Tibial nerve (tissue), 4 donors: ENCODE results near the gene CFAP20. TPM values are rescaled to one million over a fixed set of nuclear protein-coding genes. Genes with fewer than 3 reads are reported as not detected.

Experiments
- DNase-seq, 2 donors: peaks; one replicate each; pipeline ENCODE4 v3.0.0-alpha.2; 2019; ENCODE audit warnings: low spot score in 2 of 2
- H3K27ac ChIP-seq, 4 donors: fragments of 200-600 bp; sonication (generic) in 3 of 4; one replicate each; pipeline ENCODE4 v1.5.1; 2017 to 2019; ENCODE audit warnings: mild to moderate bottlenecking in 1 of 4
- H3K27me3 ChIP-seq, 2 donors: fragments of 200-600 bp; sonication (generic) in 1 of 2; one replicate each; pipeline versions ENCODE4 v1.5.1 to v1.6.0; 2017 to 2019
- H3K36me3 ChIP-seq, 3 donors: fragments of 200-600 bp; sonication (generic); one replicate each; pipeline ENCODE4 v1.5.1; 2018 to 2019
- H3K4me1 ChIP-seq, 4 donors: fragments of 200-600 bp; sonication (generic) in 3 of 4; one replicate each; pipeline ENCODE4 v1.5.1; 2017 to 2019
- H3K4me3 ChIP-seq, 4 donors: fragments of 200-600 bp; sonication (generic) in 3 of 4; one replicate each; pipeline ENCODE4 v1.5.1; 2017 to 2019; ENCODE audit warnings: mild to moderate bottlenecking in 1 of 4, moderate library complexity in 1 of 4
- H3K9me3 ChIP-seq, 4 donors: fragments of 200-600 bp; sonication (generic) in 3 of 4; one replicate each; pipeline ENCODE4 v1.5.1; 2017 to 2019
- CTCF ChIP-seq, 5 experiments: fragments of 200-600 bp in 3 of 5; fragments of 450-650 bp in 2 of 5; sonication (generic) in 3 of 5; IDR thresholded peaks; one replicate each; pipeline ENCODE4 v1.5.1; 2016 to 2019; ENCODE audit warnings: antibody characterized with exemption in 5 of 5, mild to moderate bottlenecking in 3 of 5, moderate library complexity in 2 of 5
- EP300 ChIP-seq, 2 donors: sonication (generic); formaldehyde crosslinking; IDR thresholded peaks; one replicate each; pipeline ENCODE4 v1.6.1; 2017; ENCODE audit warnings: antibody characterized with exemption in 2 of 2, mild to moderate bottlenecking in 1 of 2
- POLR2A ChIP-seq, 2 donors: fragments of 450-650 bp; IDR thresholded peaks; one replicate each; pipeline ENCODE4 v1.6.1; 2017; ENCODE audit warnings: antibody characterized with exemption in 2 of 2, mild to moderate bottlenecking in 2 of 2, moderate library complexity in 2 of 2
- WGBS, 2 donors: methylation state at CpG; one replicate each; pipeline ENCODE4 v1.1.5; 2018; 5-methylcytosine and 5-hydroxymethylcytosine counted together
- total RNA-seq, 4 donors: library from RNA; depleted of rRNA; stranded (reverse); fragments of >200 nt; gene quantifications; one replicate each; pipeline ENCODE4 v1.1.0, GENCODE V29; 2016

CFAP20 gene
- total RNA-seq, 4 donors from 2014 or later = 19.9 to 32.4 (median 25.6) TPM

- TF ChIP-seq EP300 (IDR thresholded peaks at IDR 0.05) = no peak
- no peak for TF ChIP-seq CTCF (IDR thresholded peaks at IDR 0.05)
- TF ChIP-seq POLR2A (IDR thresholded peaks at IDR 0.05) = no peak
- H3K27me3 ChIP-seq = no peaks in the 10 kb centered on the region
- H3K9me3 ChIP-seq = peaks cover 0 to 8% (median 0%) of the 10 kb centered on the region in 4 donors
- H3K27ac ChIP-seq = peak overlapping the region; percentile 10 to 98 (median 94)
- H3K4me1 ChIP-seq = peaks cover 0 to 76% (median 47%) of the 10 kb centered on the region in 4 donors
- no peak for DNase-seq
- no peak overlapping the region for H3K4me3 ChIP-seq
- 43 to 51% methylated on average over 10 of the region's 10 CpGs for WGBS, 2 donors
- no peaks in the 10 kb centered on the region for H3K36me3 ChIP-seq
These were observed 3.3 kb downstream of the CFAP20 start for GRCh38 chr16:58125781-58126335.

GRCh38 chr16:58125041-58125440, 4.1 kb downstream of the CFAP20 start:
- WGBS, 2 donors = 59 to 65% methylated on average over 4 of the region's 4 CpGs
- DNase-seq = no peak
- Histone ChIP-seq H3K9me3 (peaks cover 0 to 3% (median 0%) of the 10 kb centered on the region in 4 donors), H3K27ac (peak overlapping the region in 3 of 4 donors; percentile 94 to 98 (median 95)), H3K4me1 (peaks cover 0 to 84% (median 54%) of the 10 kb centered on the region in 4 donors), H3K27me3 (no peaks in the 10 kb centered on the region), H3K36me3 (no peaks in the 10 kb centered on the region), H3K4me3 (no peak overlapping the region)
- no peak for TF ChIP-seq EP300 (IDR thresholded peaks at IDR 0.05)
- no peak for TF ChIP-seq POLR2A (IDR thresholded peaks at IDR 0.05)
- TF ChIP-seq CTCF (IDR thresholded peaks at IDR 0.05) = no peak

GRCh38 chr16:58124601-58124915, 4.6 kb downstream of the CFAP20 start:
- 32 to 47% methylated on average over 1 of the region's 1 CpG for WGBS, 2 donors
- H3K9me3 ChIP-seq = no peaks in the 10 kb centered on the region
- TF ChIP-seq CTCF (IDR thresholded peaks at IDR 0.05) = no peak
- H3K27me3 ChIP-seq = no peaks in the 10 kb centered on the region
- H3K4me1 ChIP-seq = peaks cover 0 to 89% (median 55%) of the 10 kb centered on the region in 4 donors
- peak overlapping the region in 3 of 4 donors; percentile 11 to 98 (median 94) for H3K27ac ChIP-seq
- no peak for DNase-seq
- no peak overlapping the region for H3K4me3 ChIP-seq
- H3K36me3 ChIP-seq = no peaks in the 10 kb centered on the region

GRCh38 chr16:58123896-58124600, 5.1 kb downstream of the CFAP20 start:
- H3K27me3 ChIP-seq = no peaks in the 10 kb centered on the region
- peak overlapping the region in 3 of 4 donors; percentile 11 to 98 (median 94) for H3K27ac ChIP-seq
- DNase-seq = no peak
- TF ChIP-seq POLR2A (IDR thresholded peaks at IDR 0.05) (no peak), CTCF (IDR thresholded peaks at IDR 0.05) (no peak), EP300 (IDR thresholded peaks at IDR 0.05) (no peak)
- no peaks in the 10 kb centered on the region for H3K9me3 ChIP-seq
- H3K36me3 ChIP-seq = no peaks in the 10 kb centered on the region
- WGBS, 2 donors = 38 to 48% methylated on average over 8 of the region's 8 CpGs
- no peak overlapping the region for H3K4me3 ChIP-seq
- peaks cover 0 to 94% (median 57%) of the 10 kb centered on the region in 4 donors for H3K4me1 ChIP-seq

GRCh38 chr16:58121132-58121531, 8.0 kb downstream of the CFAP20 start:
- no peaks in the 10 kb centered on the region for H3K27me3 ChIP-seq
- no peak for DNase-seq
- peak overlapping the region; percentile 28 to 94 (median 59) for H3K27ac ChIP-seq
- H3K9me3 ChIP-seq = no peaks in the 10 kb centered on the region
- no peak for TF ChIP-seq EP300 (IDR thresholded peaks at IDR 0.05)
- TF ChIP-seq CTCF (IDR thresholded peaks at IDR 0.05) = no peak
- no peak for TF ChIP-seq POLR2A (IDR thresholded peaks at IDR 0.05)
- H3K4me1 ChIP-seq = peaks cover 0 to 96% (median 58%) of the 10 kb centered on the region in 4 donors
- 28 to 32% methylated on average over 6 of the region's 6 CpGs for WGBS, 2 donors
- peaks cover 0 to 6% (median 0%) of the 10 kb centered on the region in 3 donors for H3K36me3 ChIP-seq
- no peak overlapping the region for H3K4me3 ChIP-seq
